NCI-H1417 (cell line): ENCODE measurements around the gene JKAMP.

ENCODE experiments used
- DNase-seq, 3 experiments: peaks; one replicate each; lab custom pipeline; 2025; lab: John Stamatoyannopoulos, UW

The JKAMP gene

GRCh38 chr14:59540852-59541251, 56.5 kb downstream of the JKAMP start:
- DNase-seq = no peak

GRCh38 chr14:59541731-59542130, 57.4 kb downstream of the JKAMP start:
- DNase-seq = no peak

GRCh38 chr14:59543873-59544272, 59.6 kb downstream of the JKAMP start:
- peak in 1 of 3 experiments; percentile 80 for DNase-seq

GRCh38 chr14:59547310-59547709, 63.0 kb downstream of the JKAMP start:
- no peak for DNase-seq
